GM21619 (cell line): ENCODE results near the gene S100A7.
"Not testable (repeated sequence)": the region's sequence is repeated elsewhere in the genome, so short reads cannot be mapped to it uniquely, and the experiment has no call there.

Experiments
- ATAC-seq: cut with Tn5 transposase; IDR thresholded peaks from one replicate; pipeline ENCODE4 v1.9.1; 2021; ENCODE audit not compliant: unreplicated experiment

The S100A7 gene

GRCh38 chr1:153478047-153478691, 17.7 kb upstream of the S100A7 start:
- ATAC-seq = no peak

GRCh38 chr1:153476491-153477093, 16.1 kb upstream of the S100A7 start:
- no peak for ATAC-seq

- ATAC-seq = no peak
Measured at GRCh38 chr1:153475282-153475681, 14.8 kb upstream of the S100A7 start.

GRCh38 chr1:153474347-153474746, 13.9 kb upstream of the S100A7 start:
- no peak for ATAC-seq

GRCh38 chr1:153470707-153471106, 10.3 kb upstream of the S100A7 start:
- ATAC-seq = no peak

- no peak for ATAC-seq
Measured at GRCh38 chr1:153466908-153467307, 6.5 kb upstream of the S100A7 start.

- no peak for ATAC-seq
Measured at GRCh38 chr1:153465811-153466636, 5.6 kb upstream of the S100A7 start.

- not testable (repeated sequence) for ATAC-seq
Measured at GRCh38 chr1:153462741-153463140, 2.3 kb upstream of the S100A7 start.

- ATAC-seq = no peak
Measured at GRCh38 chr1:153459655-153460054, 796 bp downstream of the S100A7 start.

GRCh38 chr1:153456396-153456795, 4.1 kb downstream of the S100A7 start:
- no peak for ATAC-seq

GRCh38 chr1:153448851-153449250, 11.6 kb downstream of the S100A7 start:
- not testable (repeated sequence) for ATAC-seq

- no peak for ATAC-seq
Measured at GRCh38 chr1:153447498-153448170, 12.8 kb downstream of the S100A7 start.

GRCh38 chr1:153444078-153444477, 16.4 kb downstream of the S100A7 start:
- ATAC-seq = no peak

- ATAC-seq = no peak
Measured at GRCh38 chr1:153443486-153443885, 17.0 kb downstream of the S100A7 start.

- ATAC-seq = no peak
Measured at GRCh38 chr1:153441238-153441755, 19.2 kb downstream of the S100A7 start.

GRCh38 chr1:153439273-153439672, 21.2 kb downstream of the S100A7 start:
- ATAC-seq = no peak

- no peak for ATAC-seq
Measured at GRCh38 chr1:153438599-153438998, 21.9 kb downstream of the S100A7 start.

- ATAC-seq = no peak
Measured at GRCh38 chr1:153437236-153437635, 23.2 kb downstream of the S100A7 start.

GRCh38 chr1:153434746-153435455, 25.6 kb downstream of the S100A7 start:
- ATAC-seq = no peak

GRCh38 chr1:153432874-153433681, 27.4 kb downstream of the S100A7 start:
- ATAC-seq = no peak
